GM18873 (cell line): ENCODE measurements around the gene PLCH1.
"Not testable (repeated sequence)": the region's sequence is repeated elsewhere in the genome, so short reads cannot be mapped to it uniquely, and the experiment has no call there.

Source experiments
- ATAC-seq: cut with Tn5 transposase; IDR thresholded peaks from one replicate; pipeline ENCODE4 v1.9.1; 2021; ENCODE audit warnings: mild to moderate bottlenecking, moderate library complexity, moderate number of reproducible peaks; ENCODE audit not compliant: unreplicated experiment, low FRiP score

Gene PLCH1

DNA sequence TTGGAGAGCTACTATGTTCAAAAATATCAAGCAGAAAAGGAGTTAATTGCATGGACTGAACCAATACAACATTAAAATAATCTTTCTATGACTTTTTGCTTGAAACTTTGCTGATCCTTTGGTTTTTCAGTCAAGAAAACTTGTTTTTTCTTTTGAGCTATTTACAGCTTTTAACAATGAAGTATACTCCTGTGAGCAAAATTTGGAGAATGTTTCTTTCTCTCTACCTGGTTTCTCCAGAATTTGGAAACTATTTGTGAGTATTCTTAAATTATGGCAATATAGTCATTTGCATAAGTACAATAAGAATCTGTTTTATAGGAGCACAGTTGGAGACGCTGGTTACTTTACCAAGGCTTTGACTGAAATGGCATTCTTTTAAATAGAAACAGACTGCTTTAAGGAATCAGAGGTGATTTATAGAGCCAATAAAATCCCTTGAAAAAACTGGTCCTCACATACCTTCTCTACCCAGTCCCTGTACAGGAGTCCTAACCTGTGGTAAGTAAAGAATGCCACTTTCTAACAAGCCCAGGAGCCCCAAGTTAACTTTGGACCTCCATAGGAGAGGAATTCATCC is 127.4 kb downstream of the PLCH1 start:
- ATAC-seq: no peak

DNA sequence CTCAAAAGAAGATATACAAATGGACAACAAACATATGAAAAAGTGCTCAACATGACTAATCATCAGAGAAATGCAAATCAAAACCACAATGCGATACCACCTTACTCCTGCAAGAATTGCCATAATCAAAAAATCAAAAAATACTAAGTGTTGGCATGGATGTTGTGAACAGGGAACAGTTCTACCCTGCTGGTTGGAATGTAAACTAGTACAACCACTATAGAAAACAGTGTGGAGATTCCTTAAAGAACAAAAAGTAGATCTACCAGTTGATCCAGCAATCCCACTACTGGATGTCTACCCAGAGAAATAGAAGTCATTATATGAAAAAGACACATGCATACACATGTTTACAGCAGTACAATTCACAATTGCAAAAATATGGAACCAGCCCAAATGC is 129.7 kb downstream of the PLCH1 start:
- not testable (repeated sequence) for ATAC-seq

DNA sequence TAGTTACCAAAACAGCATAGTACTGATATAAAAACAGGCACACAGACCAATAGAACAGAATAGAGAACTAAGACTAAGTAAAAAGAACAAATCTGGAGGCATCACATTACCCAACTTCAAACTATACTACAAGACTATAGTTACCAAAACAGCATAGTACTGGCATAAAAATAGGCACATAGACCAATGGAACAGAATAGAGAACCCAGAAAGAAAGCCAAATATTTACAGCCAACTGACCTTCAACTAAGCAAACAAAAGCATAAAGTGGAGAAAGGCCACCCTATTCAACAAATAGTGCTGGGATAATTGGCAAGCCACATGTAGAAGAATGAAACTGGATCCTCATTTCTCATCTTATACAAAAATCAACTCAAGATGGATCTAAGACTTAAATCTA is 130.5 kb downstream of the PLCH1 start:
- not testable (repeated sequence) for ATAC-seq

DNA sequence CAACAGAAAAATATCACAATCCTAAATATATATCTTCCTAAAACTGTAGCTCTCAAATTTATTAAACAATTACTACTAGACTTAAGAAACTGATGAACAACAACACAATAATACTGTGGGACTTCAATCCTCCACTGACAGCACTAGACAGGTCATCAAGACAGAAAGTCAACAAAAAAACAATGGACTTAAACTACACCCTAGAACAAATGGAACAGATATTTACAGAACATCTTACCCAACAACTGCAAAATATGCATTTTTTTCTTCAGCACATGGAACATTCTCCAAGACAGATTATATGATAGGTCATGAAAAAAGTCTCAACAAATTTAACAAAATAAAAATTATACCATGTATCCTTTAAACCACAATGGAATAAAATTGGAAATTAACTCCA is 133.4 kb downstream of the PLCH1 start:
- ATAC-seq: no peak

DNA sequence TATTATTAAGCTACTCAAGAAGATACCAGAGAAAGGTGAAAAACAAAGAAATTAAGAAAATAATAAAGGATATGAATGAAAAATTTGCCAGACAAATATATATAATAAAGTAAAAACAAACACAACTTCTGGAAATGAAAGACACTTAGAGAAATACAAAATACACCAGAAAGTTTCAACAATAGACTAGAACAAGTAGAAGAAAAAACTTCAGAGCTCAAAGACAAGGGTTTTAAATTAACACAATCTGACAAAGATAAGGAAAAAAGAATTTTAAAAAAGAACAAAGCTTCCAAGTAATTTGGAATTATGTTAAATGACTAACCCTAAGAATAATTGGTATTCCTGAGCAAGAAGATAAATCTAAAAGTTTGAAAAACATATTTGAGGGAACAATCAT is 135.3 kb downstream of the PLCH1 start:
- ATAC-seq: no peak

DNA sequence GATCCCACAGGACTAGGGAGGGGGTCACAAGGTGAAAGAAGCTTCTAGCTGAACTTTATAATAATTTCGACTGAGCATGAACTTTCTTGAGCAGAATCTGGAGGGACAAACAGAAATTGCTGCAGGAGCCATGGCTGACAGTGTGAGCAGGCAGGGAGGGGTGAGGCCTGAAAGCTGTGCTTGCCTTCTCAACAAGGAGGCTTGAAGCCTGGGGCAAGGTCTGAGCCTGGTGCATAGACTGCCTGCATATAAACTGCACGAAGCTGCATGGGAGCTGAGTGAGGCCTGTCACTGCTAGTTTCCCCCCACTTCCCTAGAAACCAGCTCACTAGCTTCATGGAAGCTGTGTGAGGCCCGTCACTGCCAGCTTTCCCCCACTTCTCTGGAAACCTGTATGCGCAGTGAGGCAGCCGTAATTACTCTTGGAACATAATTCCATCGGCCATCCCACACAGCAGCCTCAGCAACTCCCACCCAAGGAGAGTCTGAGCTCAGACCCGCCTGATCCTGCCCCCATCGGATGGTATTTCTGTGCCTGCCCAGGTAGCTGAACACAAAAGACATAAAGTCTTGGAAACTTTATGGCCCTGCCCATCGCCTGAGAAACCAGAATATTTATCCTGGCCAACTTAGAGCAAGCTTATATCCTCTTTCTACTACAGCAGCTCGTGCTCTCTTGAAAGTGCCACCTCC is 136.5 kb downstream of the PLCH1 start:
- no peak for ATAC-seq

DNA sequence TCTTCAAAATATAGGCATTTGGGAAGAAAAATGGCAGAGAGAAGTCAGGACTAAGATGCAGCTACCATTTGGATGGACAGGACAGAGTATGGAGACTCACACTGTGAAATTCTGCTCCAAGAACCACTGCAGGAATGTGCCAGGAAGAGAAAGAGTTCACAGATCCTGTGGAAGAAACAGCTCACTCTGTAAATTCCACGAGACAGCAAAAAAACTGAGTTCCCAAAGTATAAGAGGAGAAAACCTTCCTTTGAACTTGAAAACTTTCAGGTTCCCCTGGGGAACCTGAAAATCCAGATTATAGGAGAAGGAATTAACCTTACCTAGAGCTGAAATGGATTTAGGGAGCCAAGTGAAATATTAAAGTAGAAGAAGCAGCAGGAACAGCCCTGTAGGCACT is 137.1 kb downstream of the PLCH1 start:
- no peak for ATAC-seq

DNA sequence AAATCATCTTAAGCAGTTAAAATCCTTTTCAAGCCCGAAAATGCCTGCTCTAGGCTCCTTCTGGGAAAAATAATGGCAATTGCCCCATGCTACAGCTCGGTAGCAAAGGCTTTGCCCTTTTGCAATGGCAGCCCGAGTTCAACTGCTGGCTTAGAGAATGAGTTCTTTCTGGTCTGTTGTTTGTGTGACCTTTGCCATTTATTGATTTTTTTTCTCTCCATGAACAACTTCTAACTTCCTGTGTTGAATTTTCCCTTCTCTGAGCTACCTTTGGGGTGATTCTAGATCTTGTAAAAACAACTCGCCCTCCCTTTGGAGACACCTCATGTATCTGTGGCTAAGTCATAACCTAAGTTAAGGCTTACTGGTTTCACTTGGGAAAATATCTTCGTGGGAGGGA is 139.3 kb downstream of the PLCH1 start:
- no peak for ATAC-seq

DNA sequence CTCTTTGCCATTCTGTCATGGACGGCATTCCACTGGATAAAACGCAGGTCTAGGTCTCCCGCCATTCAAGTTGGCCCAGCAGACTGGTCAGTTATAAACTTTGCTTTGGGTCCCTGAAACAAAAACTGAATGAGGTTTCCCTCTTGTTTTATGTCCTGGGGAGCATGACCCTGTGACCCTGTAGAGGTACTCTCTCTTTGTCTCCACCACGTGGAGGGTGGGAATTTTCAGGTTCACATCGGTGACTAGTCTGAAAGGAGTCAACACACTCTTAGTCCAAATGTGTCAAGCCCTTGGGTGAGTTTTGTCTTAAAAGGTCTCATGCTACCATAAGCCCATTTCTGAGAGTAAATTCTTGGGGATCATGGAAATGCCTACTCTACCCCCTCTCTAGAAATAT is 139.9 kb downstream of the PLCH1 start:
- ATAC-seq: no peak

DNA sequence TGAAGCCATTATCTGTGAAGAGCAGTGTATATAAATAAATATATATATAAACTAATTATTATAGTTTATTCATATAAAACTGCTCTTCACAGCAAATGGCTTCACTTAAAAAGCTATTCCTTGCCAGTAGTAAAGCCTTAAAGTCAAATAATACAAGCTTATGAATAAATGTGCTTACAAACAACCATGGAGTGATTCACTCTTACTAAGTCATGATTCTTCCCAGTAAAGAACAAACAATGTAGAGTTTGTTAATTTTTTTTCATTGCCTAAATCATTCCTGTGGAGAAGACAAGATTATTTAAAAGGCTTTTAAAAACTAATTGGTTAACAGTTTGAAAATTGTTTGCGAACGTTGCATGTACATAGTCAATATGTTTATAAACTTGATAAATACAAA is 140.7 kb downstream of the PLCH1 start:
- ATAC-seq: no peak

DNA sequence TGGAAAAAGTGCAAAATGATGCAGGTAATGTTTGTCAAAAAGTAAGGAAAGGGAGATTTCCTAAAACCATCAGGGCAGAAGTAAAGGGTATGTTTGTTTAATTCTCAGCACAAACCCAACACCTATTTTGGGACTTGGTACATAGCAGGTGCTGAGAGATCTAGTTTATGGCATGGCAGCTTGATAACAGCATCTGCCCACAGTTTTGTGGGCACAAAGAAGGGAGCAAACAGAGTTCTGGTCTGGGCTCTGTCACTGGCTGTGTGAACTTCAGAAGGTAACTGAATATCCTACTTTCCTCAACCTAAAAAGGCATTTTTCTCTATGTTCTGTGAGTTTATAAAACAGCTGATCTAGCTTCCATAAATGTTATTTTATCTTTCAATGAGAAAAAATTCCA is 141.6 kb downstream of the PLCH1 start:
- ATAC-seq: no peak

DNA sequence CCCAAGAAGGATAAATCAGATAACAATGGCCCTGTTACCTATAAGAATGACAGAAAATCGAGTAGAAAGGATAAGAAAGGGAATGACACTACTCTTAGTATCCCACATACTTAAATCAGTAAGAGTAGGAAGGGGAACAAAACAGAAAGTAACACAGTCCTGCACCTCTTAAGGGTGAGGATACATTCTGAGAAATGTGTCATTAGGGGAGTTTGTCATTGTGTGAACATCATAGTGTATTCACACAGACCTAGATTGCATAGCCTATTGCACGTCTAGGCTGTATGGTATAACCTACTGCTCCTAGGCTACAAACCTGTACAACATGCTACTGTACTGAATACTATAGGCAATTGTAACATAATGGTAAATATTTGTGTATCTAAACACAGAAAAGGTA is 142.6 kb downstream of the PLCH1 start:
- no peak for ATAC-seq

DNA sequence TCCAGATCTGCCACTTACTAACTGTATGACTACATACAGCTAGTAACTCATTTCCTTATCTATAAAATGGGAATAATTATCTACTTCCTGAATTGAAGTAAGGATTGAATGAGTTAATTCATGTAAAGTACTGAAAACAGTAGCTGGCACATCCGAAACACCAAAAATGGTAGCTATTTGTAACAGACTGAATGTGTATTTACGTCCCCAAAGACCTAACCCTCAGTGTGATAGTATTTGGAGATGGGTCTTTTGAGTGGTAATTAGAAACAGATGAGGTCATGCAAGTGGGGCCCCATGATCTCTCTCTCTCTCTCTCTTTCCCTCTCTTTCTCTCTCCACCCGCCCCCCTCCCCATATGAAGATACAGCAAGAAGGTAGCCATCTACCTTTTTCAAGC is 146.2 kb downstream of the PLCH1 start:
- ATAC-seq: no peak

DNA sequence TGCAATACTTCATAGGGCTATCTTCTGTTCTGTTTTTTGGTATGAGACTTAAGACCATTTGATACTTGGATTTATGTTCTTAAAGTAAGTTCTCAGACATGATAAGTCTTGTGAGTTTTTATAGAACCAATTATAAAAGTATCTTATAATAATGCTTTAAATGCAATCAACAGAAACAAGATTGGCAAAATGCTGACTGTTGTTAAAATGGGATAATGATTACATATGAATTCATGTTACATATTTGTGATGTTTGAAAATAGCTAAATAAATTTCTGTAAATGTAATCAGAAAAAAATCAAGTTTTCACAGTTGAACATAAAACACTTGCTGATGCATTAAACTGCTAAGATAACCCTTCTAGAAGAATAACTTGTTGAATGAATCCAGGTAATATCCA is 148.3 kb downstream of the PLCH1 start:
- no peak for ATAC-seq

DNA sequence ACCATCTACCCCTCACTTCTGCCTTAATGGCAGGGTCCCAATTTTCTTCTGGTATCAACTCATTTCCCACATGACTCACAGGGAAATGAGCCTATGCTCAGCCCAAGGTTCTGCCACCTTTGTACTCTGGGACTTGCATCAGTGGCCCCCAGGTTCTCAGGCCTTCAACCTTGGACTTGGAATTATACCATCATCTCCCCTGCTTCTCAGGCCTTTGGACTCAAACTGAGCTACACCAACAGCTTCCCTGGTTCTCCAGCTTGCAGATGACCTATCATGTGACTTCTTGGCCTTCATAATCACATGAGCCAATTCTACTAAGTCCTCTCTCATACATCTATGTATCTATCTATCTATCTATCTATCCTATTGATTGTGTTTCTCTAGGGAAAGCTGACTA is 149.5 kb downstream of the PLCH1 start:
- no peak for ATAC-seq

DNA sequence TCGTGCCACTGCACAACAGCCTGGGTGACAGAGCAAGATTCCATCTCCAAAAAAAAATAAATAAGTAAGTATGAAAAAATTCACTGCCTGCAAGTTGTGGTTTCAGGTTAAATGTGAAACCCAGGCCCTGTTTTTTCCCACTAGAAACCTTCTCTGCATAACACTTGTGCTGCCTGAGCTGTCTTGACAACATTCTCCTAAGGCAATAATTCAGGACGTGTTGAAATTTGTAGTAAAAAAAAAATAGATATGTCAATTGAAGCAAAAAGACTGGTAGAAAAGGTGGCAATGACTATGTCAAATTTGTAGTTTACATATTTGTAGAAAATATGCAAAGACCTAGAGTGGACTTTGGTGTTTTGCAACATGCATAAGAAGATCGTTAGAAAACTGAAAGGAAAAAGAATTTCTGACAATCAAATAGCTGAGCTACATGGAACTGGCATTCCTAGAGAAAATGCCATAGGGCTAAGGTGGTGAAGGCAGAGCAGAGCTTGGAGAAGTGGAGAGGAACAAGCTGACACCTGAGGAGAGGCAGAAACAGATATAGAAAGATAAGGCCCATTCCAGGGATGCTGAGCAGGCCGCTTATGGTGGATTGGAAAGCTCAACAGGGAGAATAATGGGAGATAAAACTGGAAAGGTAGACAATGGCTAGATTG is 150.2 kb downstream of the PLCH1 start:
- ATAC-seq: no peak

DNA sequence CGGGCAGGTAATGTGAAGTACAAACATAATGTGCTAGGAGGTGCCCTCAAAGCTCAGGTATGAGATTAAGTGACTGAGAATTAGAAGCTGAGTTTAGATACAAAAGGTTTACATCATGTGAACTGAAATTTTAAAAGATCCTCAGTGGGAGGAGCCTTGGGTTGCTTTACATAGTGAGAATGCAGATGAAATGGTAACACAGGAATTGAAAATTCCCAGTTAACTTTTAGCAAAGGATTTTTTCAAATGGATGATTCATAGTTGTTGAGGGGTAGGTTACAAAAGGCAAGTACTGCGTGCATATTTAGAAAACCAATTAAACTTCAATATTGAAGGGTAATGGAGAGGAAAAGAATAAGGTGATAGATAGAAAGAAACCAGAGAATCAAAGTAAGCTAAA is 157.3 kb downstream of the PLCH1 start:
- no peak for ATAC-seq

DNA sequence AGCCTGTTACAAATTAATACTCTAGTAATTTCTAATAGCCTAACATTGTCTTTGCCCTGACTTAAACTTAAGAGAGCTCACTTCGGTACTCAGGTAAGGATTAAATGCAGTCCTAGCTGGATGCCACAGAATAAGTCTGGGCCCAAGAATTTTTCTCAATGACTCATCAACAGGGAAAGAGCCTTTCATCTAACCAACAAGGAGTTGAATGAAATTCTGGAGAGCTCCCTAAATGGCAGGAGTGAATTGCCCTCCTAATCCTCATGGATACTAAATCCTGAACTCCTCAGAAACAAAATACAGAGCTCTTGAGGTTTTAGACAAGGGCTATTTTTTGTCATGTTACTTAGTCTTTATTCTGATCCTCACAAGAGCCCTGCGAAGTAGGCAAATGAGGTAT is 159.5 kb downstream of the PLCH1 start:
- ATAC-seq: no peak

DNA sequence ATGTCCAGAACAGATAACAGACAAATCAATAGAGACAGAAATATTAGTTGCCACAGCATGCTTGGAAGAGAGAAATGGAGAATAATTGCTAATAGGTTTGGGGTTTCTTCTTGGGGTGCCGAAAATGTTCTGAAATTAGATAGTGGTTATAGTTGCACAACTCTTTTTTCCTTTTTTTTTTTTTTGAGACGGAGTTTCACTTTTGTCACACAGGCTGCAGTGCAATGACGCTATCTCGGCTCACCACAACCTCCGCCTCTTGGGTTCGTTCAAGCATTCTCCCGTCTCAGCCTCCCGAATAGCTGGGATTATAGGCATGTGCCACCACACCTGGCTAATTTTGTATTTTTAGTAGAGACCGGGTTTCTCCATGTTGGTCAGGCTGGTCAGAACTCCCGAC is 163.3 kb downstream of the PLCH1 start:
- ATAC-seq: no peak

DNA sequence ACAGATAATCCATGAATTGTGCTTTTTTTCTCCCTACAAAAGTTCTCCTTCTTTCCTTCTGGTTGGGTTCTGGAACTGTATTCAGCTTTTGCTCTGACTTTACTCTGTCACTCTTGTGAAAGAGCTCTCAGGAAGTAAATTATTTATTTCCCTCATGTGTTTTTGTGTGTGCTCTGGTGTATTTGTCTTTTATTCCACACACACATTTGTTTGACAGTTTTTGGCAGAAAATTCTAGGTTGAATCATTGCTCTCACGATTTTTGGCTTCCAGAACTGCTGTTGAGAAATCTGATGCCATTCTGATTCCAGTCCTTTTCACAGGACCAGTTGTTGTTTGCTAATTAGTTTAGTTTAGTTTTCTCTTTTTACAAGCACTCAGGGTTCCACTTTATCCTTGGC is 172.8 kb downstream of the PLCH1 start:
- ATAC-seq: no peak

DNA sequence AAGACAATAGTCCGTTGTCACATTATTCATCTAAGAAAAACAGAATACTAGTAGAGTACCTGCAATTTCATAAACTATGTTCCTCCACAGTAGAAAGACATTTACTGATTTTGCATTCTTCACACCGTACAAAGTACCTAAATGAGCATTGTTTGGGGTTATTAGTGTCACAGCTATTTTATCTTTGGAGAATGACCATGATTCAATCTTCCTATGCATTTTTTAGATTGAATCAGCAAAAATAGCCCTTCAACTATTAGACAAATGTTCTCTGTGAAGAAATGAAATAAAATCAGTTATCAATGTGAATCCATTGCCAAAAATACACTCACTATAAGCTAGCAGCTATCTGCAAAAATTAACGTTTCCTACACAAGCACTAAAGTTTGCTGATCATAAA is 176.6 kb downstream of the PLCH1 start:
- no peak for ATAC-seq

DNA sequence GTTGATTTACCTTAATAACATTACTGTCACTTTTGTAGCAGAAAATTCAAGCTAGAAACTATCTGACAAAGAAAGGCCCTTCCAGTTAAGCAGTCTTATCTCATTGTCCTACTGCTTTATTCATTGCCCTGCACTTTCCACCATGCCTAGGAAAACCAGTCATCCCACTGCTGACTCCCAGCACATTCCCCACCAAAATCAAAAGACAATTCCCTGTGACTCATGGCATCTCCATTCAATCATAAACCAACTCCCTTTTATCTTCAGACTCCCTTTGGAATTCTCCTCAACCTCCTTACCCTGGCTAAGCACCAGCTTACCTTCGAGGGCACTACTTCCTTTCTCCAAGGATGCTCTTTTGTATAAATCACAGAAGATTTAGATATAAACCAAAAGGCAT is 184.3 kb downstream of the PLCH1 start:
- ATAC-seq: no peak
